ENCODE measurements around the gene DGKH. TPM values are rescaled to one million over a fixed set of nuclear protein-coding genes. Genes with fewer than 3 reads are reported as not detected.
"Not testable (repeated sequence)": the region's sequence is repeated elsewhere in the genome, so short reads cannot be mapped to it uniquely, and the experiment has no call there.

DGKH gene
- polyA plus RNA-seq, 1 donor, result 3.4 TPM

GRCh38 chr13:42041684-42042035, 6.8 kb upstream of the DGKH start:
- peak; percentile 64 for DNase-seq

- DNase-seq, result no peak
Observed at GRCh38 chr13:42043676-42044075, 4.8 kb upstream of the DGKH start.

- no peak for DNase-seq
Observed at GRCh38 chr13:42046448-42046847, 2.0 kb upstream of the DGKH start.

GRCh38 chr13:42047561-42048341, 697 bp upstream of the DGKH start:
- peak; percentile 66 for DNase-seq

GRCh38 chr13:42048684-42049453, 421 bp downstream of the DGKH start:
- DNase-seq, result peak; percentile 77

GRCh38 chr13:42049454-42049813, 986 bp downstream of the DGKH start:
- DNase-seq, result no peak

- no peak for DNase-seq
Observed at GRCh38 chr13:42054798-42055499, 6.5 kb downstream of the DGKH start.

GRCh38 chr13:42055500-42056085, 7.1 kb downstream of the DGKH start:
- no peak for DNase-seq

GRCh38 chr13:42056146-42056545, 7.7 kb downstream of the DGKH start:
- DNase-seq, result no peak

- no peak for DNase-seq
Observed at GRCh38 chr13:42056583-42056982, 8.1 kb downstream of the DGKH start.

GRCh38 chr13:42057918-42058530, 9.6 kb downstream of the DGKH start:
- no peak for DNase-seq

- DNase-seq, result no peak
Observed at GRCh38 chr13:42061943-42062342, 13.5 kb downstream of the DGKH start.

- DNase-seq, result no peak
Observed at GRCh38 chr13:42063105-42063504, 14.7 kb downstream of the DGKH start.

- peak; percentile 11 for DNase-seq
Observed at GRCh38 chr13:42064259-42064658, 15.8 kb downstream of the DGKH start.

GRCh38 chr13:42064966-42065365, 16.5 kb downstream of the DGKH start:
- no peak for DNase-seq

GRCh38 chr13:42065414-42065813, 17.0 kb downstream of the DGKH start:
- no peak for DNase-seq

- DNase-seq, result no peak
Observed at GRCh38 chr13:42066542-42066941, 18.1 kb downstream of the DGKH start.

GRCh38 chr13:42068886-42069285, 20.4 kb downstream of the DGKH start:
- no peak for DNase-seq

- not testable (repeated sequence) for DNase-seq
Observed at GRCh38 chr13:42070599-42070998, 22.2 kb downstream of the DGKH start.

GRCh38 chr13:42071179-42071578, 22.7 kb downstream of the DGKH start:
- DNase-seq, result not testable (repeated sequence)

- DNase-seq, result no peak
Observed at GRCh38 chr13:42071672-42072419, 23.4 kb downstream of the DGKH start.

- DNase-seq, result no peak
Observed at GRCh38 chr13:42073683-42074082, 25.2 kb downstream of the DGKH start.

All from hindlimb muscle (tissue), 1 donor.